ENCODE measurements around the gene YWHAG.
"Not testable (repeated sequence)": the region's sequence is repeated elsewhere in the genome, so short reads cannot be mapped to it uniquely, and the experiment has no call there.

The YWHAG gene

GRCh38 chr7:76294344-76295024, 64.3 kb downstream of the YWHAG start:
- peak; percentile 90 for DNase-seq (ENCODE audit: low spot score)

GRCh38 chr7:76293407-76293901, 65.3 kb downstream of the YWHAG start:
- no peak for DNase-seq (ENCODE audit: low spot score)

- not testable (repeated sequence) for DNase-seq (ENCODE audit: low spot score)
Observed at GRCh38 chr7:76292911-76293310, 65.9 kb downstream of the YWHAG start.

GRCh38 chr7:76292213-76292573, 66.6 kb downstream of the YWHAG start:
- no peak for DNase-seq (ENCODE audit: low spot score)

- DNase-seq (ENCODE audit: low spot score): peak; percentile 93
Observed at GRCh38 chr7:76291351-76292212, 67.2 kb downstream of the YWHAG start.

GRCh38 chr7:76290847-76291350, 67.9 kb downstream of the YWHAG start:
- DNase-seq (ENCODE audit: low spot score): not testable (repeated sequence)

GRCh38 chr7:76286842-76287403, 71.9 kb downstream of the YWHAG start:
- no peak for DNase-seq (ENCODE audit: low spot score)

GRCh38 chr7:76285604-76286374, 73.0 kb downstream of the YWHAG start:
- no peak for DNase-seq (ENCODE audit: low spot score)

- no peak for DNase-seq (ENCODE audit: low spot score)
Observed at GRCh38 chr7:76283254-76284159, 75.3 kb downstream of the YWHAG start.

GRCh38 chr7:76282344-76283253, 76.2 kb downstream of the YWHAG start:
- no peak for DNase-seq (ENCODE audit: low spot score)

GRCh38 chr7:76281706-76282343, 77.0 kb downstream of the YWHAG start:
- DNase-seq (ENCODE audit: low spot score): no peak

- no peak for DNase-seq (ENCODE audit: low spot score)
Observed at GRCh38 chr7:76281006-76281705, 77.6 kb downstream of the YWHAG start.

GRCh38 chr7:76280408-76280807, 78.4 kb downstream of the YWHAG start:
- no peak for DNase-seq (ENCODE audit: low spot score)

- no peak for DNase-seq (ENCODE audit: low spot score)
Observed at GRCh38 chr7:76278540-76278939, 80.3 kb downstream of the YWHAG start.
